ENCODE data around the gene PLK1.

DNA sequence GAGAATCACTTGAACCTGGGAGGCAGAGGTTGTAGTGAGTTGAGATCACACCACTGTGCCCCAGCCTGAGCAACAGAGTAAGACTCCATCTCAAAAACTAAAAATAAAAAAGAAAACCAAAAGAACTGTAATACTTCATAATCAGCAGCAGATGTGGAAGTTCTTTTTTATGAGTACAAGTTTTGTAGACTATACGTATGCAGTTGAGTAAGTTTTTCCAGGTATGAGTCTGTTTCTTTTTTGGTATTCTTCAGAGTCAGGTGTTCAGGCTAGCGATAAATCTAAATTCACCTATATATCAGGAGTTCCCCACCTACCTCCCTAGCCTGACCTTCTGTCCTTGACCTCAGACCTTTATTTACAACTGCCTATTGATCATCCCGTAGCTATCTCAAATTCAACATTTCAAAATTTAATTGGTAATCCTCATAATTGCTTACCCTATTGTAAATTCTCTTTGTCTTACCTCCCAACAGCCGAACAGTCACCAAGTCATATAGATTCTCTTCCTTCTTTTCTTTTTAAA, 26.7 kb upstream of the PLK1 start:
- TF ChIP-seq BACH2 (CRISPR knock-in tag; IDR thresholded peaks at IDR 0.05; ENCODE audit: borderline replicate concordance) = no peak
- no peak for TF ChIP-seq ZFP30 (CRISPR knock-in tag; IDR thresholded peaks at IDR 0.05)
- no peak for TF ChIP-seq ZFP3 (CRISPR knock-in tag; IDR thresholded peaks at IDR 0.05)
- TF ChIP-seq TOX (CRISPR knock-in tag; IDR thresholded peaks at IDR 0.05; ENCODE audit: borderline replicate concordance) = no peak
- TF ChIP-seq ISL1 (CRISPR knock-in tag; IDR thresholded peaks at IDR 0.05) = no peak
- TF ChIP-seq SNAI2 (CRISPR knock-in tag; IDR thresholded peaks at IDR 0.05) = no peak
- no peak for TF ChIP-seq OSR1 (CRISPR knock-in tag; IDR thresholded peaks at IDR 0.05)
- no peak for TF ChIP-seq TCF4 (CRISPR knock-in tag; IDR thresholded peaks at IDR 0.05; ENCODE audit: borderline replicate concordance)
- no peak for TF ChIP-seq PPARA (CRISPR knock-in tag; IDR thresholded peaks at IDR 0.05; ENCODE audit: borderline replicate concordance)
- TF ChIP-seq, protein P1, sequence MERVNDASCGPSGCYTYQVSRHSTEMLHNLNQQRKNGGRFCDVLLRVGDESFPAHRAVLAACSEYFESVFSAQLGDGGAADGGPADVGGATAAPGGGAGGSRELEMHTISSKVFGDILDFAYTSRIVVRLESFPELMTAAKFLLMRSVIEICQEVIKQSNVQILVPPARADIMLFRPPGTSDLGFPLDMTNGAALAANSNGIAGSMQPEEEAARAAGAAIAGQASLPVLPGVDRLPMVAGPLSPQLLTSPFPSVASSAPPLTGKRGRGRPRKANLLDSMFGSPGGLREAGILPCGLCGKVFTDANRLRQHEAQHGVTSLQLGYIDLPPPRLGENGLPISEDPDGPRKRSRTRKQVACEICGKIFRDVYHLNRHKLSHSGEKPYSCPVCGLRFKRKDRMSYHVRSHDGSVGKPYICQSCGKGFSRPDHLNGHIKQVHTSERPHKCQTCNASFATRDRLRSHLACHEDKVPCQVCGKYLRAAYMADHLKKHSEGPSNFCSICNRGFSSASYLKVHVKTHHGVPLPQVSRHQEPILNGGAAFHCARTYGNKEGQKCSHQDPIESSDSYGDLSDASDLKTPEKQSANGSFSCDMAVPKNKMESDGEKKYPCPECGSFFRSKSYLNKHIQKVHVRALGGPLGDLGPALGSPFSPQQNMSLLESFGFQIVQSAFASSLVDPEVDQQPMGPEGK (CRISPR knock-in tag; IDR thresholded peaks at IDR 0.05; ENCODE audit: borderline replicate concordance) = no peak
